ENCODE measurements around the gene PHETA1.
"Not testable (repeated sequence)": the region's sequence is repeated elsewhere in the genome, so short reads cannot be mapped to it uniquely, and the experiment has no call there.

DNA sequence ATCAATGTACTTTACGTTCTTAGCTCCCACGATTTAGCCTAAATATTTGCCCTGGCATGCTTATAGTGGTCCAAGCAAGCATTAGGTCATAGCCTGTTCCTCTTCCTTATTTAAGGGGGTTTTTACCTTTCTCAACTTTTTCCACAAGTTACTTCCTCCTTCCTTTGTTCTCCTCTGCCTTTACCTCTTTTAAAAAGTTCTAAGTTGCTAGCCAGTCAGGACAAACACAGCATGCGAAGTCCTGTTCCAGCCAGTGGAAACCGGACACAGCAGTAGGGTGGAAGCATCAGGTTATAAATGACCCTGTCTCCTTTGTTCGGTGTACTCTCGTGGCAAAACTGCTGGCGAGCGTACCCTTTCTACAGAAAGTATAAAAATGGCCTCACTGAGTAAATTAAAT is 28.2 kb downstream of the PHETA1 start:
- TF ChIP-seq, protein P1, sequence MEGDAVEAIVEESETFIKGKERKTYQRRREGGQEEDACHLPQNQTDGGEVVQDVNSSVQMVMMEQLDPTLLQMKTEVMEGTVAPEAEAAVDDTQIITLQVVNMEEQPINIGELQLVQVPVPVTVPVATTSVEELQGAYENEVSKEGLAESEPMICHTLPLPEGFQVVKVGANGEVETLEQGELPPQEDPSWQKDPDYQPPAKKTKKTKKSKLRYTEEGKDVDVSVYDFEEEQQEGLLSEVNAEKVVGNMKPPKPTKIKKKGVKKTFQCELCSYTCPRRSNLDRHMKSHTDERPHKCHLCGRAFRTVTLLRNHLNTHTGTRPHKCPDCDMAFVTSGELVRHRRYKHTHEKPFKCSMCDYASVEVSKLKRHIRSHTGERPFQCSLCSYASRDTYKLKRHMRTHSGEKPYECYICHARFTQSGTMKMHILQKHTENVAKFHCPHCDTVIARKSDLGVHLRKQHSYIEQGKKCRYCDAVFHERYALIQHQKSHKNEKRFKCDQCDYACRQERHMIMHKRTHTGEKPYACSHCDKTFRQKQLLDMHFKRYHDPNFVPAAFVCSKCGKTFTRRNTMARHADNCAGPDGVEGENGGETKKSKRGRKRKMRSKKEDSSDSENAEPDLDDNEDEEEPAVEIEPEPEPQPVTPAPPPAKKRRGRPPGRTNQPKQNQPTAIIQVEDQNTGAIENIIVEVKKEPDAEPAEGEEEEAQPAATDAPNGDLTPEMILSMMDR (IDR thresholded peaks at IDR 0.05), result not testable (repeated sequence)
- TF ChIP-seq POLR2AphosphoS5 (IDR thresholded peaks at IDR 0.05), result not testable (repeated sequence)
